Brain microvascular endothelial cell (primary cell): Measurements from ENCODE around the gene PARVG.

Experiments used
- DNase-seq: peaks from one replicate; pipeline ENCODE4 v3.0.0-alpha.2; 2020
- H3K27ac ChIP-seq: fragments of 250-450 bp; sonication (Bioruptor Pico); 2 replicates; pipeline ENCODE4 v1.5.1; 2020; ENCODE audit warnings: mild to moderate bottlenecking, moderate library complexity
- H3K27me3 ChIP-seq: fragments of 250-450 bp; sonication (Bioruptor Pico); replicated peaks from 2 replicates; pipeline ENCODE4 v1.5.1; 2020; ENCODE audit warnings: mild to moderate bottlenecking
- H3K36me3 ChIP-seq: fragments of 250-450 bp; sonication (Bioruptor Pico); replicated peaks from 2 replicates; pipeline ENCODE4 v1.5.1; 2020; ENCODE audit warnings: mild to moderate bottlenecking
- H3K4me3 ChIP-seq: 2 replicates; pipeline ENCODE4 v1.5.1; 2011; ENCODE audit warnings: low read depth, mild to moderate bottlenecking, control low read depth, low read length, moderate library complexity
- in situ Hi-C: cut with HindIII; loops from 2 replicates; pipeline ENCODE4 v1.10.0; 2017; ENCODE audit warnings: low sequenced_read_pairs, low pct_ligation_motif_present
- TF ChIP-seq, protein P1 (sequence below): IDR thresholded peaks from 2 replicates; pipeline ENCODE4 v1.5.1; 2011; ENCODE audit warnings: low read depth, mild to moderate bottlenecking, moderate library complexity, low read length, control low read depth, inconsistent platforms; ENCODE audit errors: missing control alignments

The PARVG gene

DNA sequence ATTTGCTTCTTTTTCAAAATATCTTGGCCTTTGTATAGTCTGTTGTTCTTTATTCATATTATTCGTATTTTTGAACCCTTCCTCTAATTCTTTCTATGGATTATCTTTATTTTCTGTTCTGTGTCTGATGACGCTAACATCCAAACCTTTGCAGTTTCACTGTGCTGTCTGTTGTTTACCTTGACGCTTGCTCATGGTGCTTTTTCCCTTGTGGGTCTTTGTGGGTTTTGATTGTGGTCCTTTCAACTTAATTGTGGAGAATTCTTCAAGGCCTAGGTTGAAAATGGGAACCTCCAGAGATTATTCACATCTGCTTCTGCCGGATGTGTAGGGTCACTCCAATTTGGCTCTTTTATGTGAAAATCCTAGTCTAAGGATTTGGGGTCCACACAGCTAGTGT is 34.6 kb downstream of the PARVG start:
- no peak overlapping the region for H3K27ac ChIP-seq
- no peak for DNase-seq
- no peaks in the 10 kb centered on the region for H3K36me3 ChIP-seq
- H3K4me3 ChIP-seq: no peak overlapping the region
- TF ChIP-seq, protein P1, sequence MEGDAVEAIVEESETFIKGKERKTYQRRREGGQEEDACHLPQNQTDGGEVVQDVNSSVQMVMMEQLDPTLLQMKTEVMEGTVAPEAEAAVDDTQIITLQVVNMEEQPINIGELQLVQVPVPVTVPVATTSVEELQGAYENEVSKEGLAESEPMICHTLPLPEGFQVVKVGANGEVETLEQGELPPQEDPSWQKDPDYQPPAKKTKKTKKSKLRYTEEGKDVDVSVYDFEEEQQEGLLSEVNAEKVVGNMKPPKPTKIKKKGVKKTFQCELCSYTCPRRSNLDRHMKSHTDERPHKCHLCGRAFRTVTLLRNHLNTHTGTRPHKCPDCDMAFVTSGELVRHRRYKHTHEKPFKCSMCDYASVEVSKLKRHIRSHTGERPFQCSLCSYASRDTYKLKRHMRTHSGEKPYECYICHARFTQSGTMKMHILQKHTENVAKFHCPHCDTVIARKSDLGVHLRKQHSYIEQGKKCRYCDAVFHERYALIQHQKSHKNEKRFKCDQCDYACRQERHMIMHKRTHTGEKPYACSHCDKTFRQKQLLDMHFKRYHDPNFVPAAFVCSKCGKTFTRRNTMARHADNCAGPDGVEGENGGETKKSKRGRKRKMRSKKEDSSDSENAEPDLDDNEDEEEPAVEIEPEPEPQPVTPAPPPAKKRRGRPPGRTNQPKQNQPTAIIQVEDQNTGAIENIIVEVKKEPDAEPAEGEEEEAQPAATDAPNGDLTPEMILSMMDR: no peak
- H3K27me3 ChIP-seq: no peaks in the 10 kb centered on the region
- in situ Hi-C loops: no loop called here

DNA sequence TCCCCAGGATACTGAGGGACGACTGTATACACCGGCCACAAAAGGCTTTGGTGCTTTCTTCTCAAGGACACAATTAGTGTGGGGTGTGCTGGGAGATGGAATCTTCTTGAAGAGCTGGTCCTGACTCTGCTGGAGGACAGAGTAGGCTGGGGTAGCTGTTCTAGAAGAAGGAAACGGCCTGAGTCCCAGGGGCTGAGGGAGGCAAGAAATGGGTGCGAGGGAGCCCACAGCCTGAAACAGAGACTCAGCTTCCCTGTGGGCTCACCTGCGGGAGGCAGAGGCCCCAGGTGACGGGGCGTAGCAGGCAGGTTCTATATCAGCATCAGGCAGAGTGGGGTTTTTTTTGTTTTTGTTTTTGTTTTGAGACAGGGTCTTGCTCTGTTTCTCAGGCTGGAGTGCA is 36.6 kb downstream of the PARVG start:
- TF ChIP-seq, protein P1: no peak
- H3K36me3 ChIP-seq: no peaks in the 10 kb centered on the region
- H3K27me3 ChIP-seq: no peaks in the 10 kb centered on the region
- no peak overlapping the region for H3K27ac ChIP-seq
- in situ Hi-C loops: no loop called here
- no peak overlapping the region for H3K4me3 ChIP-seq
- DNase-seq: no peak

DNA sequence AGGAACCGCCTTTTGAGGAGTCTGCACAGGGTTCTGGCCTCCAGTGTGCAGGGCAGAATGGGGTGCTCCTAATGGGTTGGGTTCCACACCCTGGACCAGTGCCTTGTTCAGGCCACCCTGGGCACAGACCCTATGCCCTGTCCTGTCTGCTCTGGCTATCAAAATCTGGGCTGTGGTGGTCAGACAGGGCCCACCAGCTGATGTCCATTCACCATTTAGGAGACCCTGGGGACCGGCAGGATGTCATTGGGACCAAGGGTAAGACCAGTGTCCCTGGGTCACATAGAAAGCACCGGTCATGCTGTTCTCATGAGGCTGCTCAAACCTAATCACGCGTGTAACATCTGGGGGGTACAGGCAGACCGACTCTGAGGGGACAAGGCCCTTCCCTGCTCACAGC is 37.3 kb downstream of the PARVG start:
- Histone ChIP-seq H3K4me3 (no peak overlapping the region), H3K36me3 (no peaks in the 10 kb centered on the region), H3K27ac (no peak overlapping the region), H3K27me3 (no peaks in the 10 kb centered on the region)
- in situ Hi-C loops: no loop called here
- no peak for DNase-seq
- TF ChIP-seq, protein P1: no peak

DNA sequence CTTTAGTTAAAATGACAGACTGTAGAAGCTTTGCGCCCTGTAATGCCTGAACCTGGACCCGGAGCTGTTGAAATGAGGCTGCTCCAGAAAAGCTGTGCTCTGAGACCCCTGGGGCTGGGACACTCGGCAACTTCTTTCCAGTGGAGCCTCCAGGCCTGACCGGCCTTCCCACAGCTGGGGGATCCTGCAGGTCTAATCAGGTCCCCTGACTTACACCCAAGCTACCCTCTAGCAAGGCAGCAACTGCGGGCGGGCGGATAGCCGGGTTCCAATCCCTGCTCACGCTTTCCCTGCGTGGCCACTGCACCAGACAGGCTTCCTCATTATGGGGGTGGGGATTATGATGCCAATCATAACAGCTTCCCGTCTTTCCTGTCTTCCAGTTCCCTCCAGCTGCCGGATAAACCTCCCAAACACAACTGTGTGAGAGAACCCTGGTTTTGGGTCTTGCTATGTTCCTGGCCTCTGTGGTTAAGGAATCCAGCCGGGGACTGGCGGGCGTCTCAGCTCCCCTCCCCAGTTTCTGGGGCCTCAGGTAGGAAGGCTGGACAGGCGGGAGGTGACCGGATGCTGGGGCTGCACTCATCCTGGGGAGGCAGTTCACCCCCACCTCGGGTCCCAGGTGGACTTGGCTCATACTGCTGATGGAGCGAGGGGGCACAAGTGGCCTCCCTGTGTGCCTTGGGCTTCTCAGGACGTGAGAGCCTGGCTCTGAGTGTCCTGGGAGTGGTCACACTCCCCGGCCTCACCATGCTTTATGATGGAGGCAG is 38.6 kb downstream of the PARVG start:
- Histone ChIP-seq H3K27me3 (peaks cover 5% of the 10 kb centered on the region), H3K36me3 (no peaks in the 10 kb centered on the region), H3K4me3 (no peak overlapping the region), H3K27ac (no peak overlapping the region)
- TF ChIP-seq, protein P1: no peak
- DNase-seq: no peak
- in situ Hi-C loops: no loop called here

DNA sequence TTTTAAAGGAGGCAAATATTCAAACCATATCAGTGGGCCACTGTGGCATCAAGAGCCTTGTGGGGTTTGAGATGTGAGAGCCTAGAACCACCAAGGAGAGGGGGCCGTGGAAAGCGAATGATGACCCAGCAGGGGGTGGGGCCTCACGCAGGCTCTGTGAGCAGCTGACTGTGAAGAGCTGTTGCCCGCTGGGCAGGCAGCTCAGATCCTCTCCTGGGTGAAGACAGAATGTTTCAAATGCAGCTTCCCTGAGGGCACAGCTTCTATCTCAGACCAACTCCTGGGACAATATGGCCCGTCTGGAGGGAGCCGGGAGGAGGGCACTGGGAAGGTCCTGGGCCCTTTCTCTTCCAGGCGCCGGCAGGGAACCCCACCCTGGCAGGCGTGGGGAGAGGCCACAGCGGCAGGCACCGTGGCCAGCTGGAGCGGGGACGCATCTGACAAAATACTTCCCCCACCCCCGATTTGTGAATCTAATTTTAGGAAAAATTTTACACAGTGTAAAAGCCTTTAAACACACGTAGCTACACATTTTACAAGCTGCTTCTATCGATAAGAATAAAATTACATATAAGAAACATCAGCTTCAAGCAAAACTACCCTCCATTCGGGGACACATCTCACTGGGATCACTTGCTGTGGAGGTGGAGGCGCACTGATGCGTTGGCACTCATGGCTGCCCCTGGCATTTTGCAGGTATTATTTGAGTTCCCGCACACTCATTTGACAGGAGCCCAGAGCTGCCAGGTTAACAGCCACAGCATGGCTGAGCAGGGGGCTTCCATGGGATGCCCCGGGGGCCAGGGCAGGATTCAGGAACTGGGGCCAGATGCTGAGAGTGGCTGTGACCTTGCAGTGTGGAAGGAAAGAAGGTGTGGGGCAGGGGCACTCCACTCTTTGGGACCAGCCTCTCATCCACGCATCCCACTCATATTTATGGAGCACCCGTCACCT is 40.3 kb downstream of the PARVG start:
- no peak overlapping the region for H3K27ac ChIP-seq
- peaks cover 5% of the 10 kb centered on the region for H3K27me3 ChIP-seq
- in situ Hi-C loops: no loop called here
- TF ChIP-seq, protein P1: no peak
- DNase-seq: no peak
- H3K4me3 ChIP-seq: no peak overlapping the region
- H3K36me3 ChIP-seq: no peaks in the 10 kb centered on the region
